Measurements from ENCODE around the gene RMND5B. TPM values are rescaled to one million over a fixed set of nuclear protein-coding genes. Genes with fewer than 3 reads are reported as not detected.

The RMND5B gene
- total RNA-seq, 1 experiment from 2014 or later: 14.4 TPM

Other genes starting within 250 kb of the RMND5B start
- not detected in 2 replicates for gene PROP1, start 134.8 kb upstream of the RMND5B start, total RNA-seq (2014; rRNA removed)
- gene N4BP3, start 17.5 kb upstream of the RMND5B start, total RNA-seq (2014; rRNA removed): 0.06 and 0.13 TPM in 2 replicates
- 404 and 428 TPM in 2 replicates for gene NHP2, start 22.9 kb downstream of the RMND5B start, total RNA-seq (2014; rRNA removed)
- gene GMCL2, start 56.4 kb downstream of the RMND5B start, total RNA-seq (2014; rRNA removed): not detected in 2 replicates
- 145 TPM in 2 replicates for gene HNRNPAB, start 73.5 kb downstream of the RMND5B start, total RNA-seq (2014; rRNA removed)
- 13.8 and 17.7 TPM in 2 replicates for gene PHYKPL, start 101.8 kb downstream of the RMND5B start, total RNA-seq (2014; rRNA removed)